HCT116 (cell line): ENCODE data around the gene IMMP2L.

ENCODE experiments used
- ZNF274 ChIP-seq: fragments of 200-500 bp; sonication (Bioruptor generic); IDR thresholded peaks from 2 replicates; pipeline ENCODE4 v1.6.1; 2014; ENCODE audit warnings: mild to moderate bottlenecking, low read depth, low read length, inconsistent platforms
- TF ChIP-seq, protein P1 (sequence below), 3 experiments: fragments of 200-600 bp in 1 of 3; sonication (generic) in 1 of 3; IDR thresholded peaks in 2 of 3; conservative IDR thresholded peaks in 1 of 3; 2 replicates each; pipeline ENCODE4 v1.5.1; 2012 to 2017; ENCODE audit warnings: low read depth in 2 of 3, low read length in 2 of 3, antibody characterized with exemption in 1 of 3, borderline replicate concordance in 1 of 3, control low read depth in 1 of 3, mild to moderate bottlenecking in 1 of 3, mixed read lengths in 1 of 3, mixed run types in 1 of 3, moderate library complexity in 1 of 3; ENCODE audit not compliant: insufficient read depth in 1 of 3

DNA sequence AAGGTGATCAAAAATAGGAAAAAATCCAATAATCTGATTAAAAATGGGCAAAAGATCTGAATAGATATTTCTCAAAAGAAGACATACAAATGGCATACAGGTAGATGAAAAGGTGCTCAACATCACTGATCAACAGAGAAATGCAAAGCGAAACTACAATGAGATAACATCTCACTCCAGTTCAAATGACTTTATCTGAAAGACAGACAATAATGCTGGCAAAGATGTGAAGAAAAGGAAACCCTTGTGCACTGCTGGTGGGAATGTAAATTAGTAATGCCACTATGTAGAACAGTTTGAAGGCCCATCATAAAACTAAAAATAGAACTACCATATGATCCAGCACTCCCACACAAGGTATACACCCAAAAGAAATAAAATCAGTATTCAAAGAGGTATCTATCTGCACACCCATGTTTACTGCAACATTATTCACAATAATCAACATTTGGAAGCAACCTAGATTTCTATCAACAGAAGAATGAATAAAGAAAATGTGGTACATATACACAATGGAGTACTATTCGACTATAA lies 386.3 kb downstream of the IMMP2L start:
- TF ChIP-seq, protein P1, sequence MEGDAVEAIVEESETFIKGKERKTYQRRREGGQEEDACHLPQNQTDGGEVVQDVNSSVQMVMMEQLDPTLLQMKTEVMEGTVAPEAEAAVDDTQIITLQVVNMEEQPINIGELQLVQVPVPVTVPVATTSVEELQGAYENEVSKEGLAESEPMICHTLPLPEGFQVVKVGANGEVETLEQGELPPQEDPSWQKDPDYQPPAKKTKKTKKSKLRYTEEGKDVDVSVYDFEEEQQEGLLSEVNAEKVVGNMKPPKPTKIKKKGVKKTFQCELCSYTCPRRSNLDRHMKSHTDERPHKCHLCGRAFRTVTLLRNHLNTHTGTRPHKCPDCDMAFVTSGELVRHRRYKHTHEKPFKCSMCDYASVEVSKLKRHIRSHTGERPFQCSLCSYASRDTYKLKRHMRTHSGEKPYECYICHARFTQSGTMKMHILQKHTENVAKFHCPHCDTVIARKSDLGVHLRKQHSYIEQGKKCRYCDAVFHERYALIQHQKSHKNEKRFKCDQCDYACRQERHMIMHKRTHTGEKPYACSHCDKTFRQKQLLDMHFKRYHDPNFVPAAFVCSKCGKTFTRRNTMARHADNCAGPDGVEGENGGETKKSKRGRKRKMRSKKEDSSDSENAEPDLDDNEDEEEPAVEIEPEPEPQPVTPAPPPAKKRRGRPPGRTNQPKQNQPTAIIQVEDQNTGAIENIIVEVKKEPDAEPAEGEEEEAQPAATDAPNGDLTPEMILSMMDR (IDR thresholded peaks at IDR 0.05 in 2 of 3, conservative IDR thresholded peaks at IDR 0.05 in 1 of 3; ENCODE audit: borderline replicate concordance in 1 of 3, insufficient read depth in 1 of 3, low read depth in 2 of 3, low read length in 2 of 3): no peak
- TF ChIP-seq ZNF274: no peak
